Cardiac fibroblast (primary cell): ENCODE measurements around the gene TPP1.

Source experiments
- DNase-seq, 2 donors: peaks; one replicate each; pipeline versions ENCODE4 v3.0.0 to v3.0.0-alpha.2; 2010; ENCODE audit warnings: low read depth in 2 of 2
- H3K4me3 ChIP-seq, 2 donors: replicated peaks in 1 of 2; 1 replicate in 1 of 2; 2 replicates in 1 of 2; pipeline ENCODE4 v1.5.1; 2011; ENCODE audit warnings: low read depth in 2 of 2, low read length in 2 of 2, mild to moderate bottlenecking in 2 of 2, moderate library complexity in 1 of 2
- TF ChIP-seq, protein P1 (sequence below): IDR thresholded peaks from one replicate; pipeline ENCODE4 v1.5.1; 2011; ENCODE audit warnings: low read depth, mild to moderate bottlenecking, low read length, inconsistent platforms

The TPP1 gene

DNA sequence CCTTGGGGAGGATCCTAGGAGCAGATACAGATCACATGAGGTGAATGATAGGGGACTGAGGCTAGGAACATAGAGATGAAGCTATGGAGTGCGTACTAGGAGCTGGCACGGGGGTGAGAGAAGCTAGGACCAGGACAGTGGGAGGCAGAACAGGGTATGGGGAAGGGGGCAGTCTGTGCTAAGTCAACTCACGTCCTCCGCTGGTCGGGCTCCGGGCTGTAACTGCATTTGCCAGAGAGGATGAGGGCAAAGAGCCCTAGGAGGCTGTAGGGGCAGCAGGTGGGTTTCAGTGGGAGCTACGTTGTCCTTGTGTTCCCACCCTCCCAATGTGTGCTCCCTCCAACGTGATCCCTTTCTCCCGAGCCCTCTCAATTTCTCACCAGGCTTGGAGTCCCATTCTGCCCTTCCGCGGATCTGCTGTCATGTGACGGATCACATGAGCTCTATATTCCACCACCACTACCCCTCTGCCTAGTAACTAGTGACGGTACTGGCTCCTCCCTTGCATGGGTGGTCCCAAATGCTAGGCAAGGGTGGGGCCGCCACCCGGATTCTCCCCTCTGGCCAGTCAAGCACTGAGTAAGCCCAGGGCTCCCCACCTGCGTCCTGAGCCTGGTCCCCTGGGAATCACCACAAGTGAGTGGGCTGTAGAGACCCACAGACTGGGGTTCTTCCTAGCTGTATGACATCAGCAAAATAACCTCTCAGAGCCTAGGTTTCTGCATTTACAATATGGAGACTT is at the start of gene TPP1:
TSS of gene TPP1 (minus strand) at position 419 of the 742 bp plus-strand sequence. CDS start at position 397, 22 bp downstream.
- peak within 1 kb of the TSS; percentile 74 to 86 for H3K4me3 ChIP-seq
- peak; percentile 96 for DNase-seq
- TF ChIP-seq, protein P1, sequence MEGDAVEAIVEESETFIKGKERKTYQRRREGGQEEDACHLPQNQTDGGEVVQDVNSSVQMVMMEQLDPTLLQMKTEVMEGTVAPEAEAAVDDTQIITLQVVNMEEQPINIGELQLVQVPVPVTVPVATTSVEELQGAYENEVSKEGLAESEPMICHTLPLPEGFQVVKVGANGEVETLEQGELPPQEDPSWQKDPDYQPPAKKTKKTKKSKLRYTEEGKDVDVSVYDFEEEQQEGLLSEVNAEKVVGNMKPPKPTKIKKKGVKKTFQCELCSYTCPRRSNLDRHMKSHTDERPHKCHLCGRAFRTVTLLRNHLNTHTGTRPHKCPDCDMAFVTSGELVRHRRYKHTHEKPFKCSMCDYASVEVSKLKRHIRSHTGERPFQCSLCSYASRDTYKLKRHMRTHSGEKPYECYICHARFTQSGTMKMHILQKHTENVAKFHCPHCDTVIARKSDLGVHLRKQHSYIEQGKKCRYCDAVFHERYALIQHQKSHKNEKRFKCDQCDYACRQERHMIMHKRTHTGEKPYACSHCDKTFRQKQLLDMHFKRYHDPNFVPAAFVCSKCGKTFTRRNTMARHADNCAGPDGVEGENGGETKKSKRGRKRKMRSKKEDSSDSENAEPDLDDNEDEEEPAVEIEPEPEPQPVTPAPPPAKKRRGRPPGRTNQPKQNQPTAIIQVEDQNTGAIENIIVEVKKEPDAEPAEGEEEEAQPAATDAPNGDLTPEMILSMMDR = no peak

DNA sequence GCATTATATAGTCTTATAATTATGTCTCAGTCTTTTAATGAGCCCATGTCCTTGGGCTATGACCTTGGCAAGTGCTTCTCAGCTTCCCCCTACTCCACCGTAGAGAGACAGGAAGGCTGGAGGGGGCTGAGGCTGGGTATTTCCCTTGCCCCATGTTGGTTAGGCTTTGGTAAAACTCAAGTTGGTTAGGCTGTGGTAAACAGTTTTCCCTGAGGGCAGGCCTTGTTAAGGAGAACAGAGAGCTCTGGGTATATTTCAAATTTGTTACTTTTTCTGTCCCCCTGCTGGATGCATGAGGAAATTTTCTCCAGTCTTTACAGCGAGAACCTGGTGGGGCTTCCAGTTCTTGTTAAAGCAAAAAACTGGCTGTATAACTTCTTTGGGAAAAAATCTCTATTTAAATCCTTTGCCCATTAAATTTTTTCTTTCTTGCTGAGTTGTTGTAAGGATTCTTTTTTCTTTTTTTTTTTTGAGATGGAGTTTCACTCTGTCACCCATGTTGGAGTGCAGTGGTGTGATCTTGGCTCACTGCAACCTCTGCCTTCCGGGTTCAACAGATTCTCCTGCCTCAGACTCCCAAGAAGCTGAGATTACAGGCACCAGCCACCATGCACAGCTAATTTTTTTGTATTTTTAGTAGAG is 48.6 kb upstream of the TPP1 start:
- no peak overlapping the region for H3K4me3 ChIP-seq
- DNase-seq = peak; percentile 59 to 61
- TF ChIP-seq, protein P1 = peak; percentile 53

DNA sequence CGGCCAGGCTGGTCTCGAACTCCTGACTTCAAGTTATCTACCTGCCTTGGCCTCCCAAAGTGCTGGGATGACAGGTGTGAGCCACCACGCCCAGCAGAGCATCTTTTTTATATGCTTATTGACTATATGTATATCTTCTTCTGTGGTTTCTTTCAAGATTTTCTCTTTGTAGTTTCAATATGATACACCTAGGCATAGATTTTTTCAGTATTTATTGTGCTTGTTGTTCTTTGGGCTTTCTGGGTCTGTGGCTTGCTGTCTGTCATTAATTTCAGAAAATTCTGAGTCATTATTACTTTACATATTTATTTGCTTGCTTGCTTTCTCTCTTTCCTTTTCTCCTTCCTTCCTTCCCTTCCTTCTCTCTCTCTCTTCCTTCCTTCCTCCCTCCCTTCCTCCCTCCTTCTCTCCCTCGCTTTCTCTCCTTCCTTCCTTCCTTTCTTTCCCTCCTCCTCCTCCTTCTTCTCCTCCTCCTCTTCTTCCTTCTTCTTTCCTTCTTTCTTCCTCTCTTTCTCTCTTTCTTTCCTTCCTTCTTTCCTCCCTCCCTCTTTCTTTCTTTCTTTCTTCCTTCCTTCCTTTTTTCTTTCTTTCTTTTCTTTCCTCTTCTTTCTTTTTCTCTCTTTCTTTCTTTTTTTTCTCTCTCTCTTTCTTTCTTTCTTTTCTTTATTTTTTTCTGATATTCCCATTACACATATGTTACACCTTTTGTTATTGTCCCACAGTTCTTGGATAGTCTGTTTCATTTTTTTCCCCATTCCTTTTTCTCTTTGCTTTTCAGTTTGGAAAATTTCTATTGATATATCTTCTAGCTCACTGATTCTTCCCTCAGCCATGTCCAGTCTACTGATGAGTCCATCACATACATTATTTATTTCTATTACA is 47.3 kb upstream of the TPP1 start:
- no peak overlapping the region for H3K4me3 ChIP-seq
- TF ChIP-seq, protein P1 = no peak
- DNase-seq = no peak

DNA sequence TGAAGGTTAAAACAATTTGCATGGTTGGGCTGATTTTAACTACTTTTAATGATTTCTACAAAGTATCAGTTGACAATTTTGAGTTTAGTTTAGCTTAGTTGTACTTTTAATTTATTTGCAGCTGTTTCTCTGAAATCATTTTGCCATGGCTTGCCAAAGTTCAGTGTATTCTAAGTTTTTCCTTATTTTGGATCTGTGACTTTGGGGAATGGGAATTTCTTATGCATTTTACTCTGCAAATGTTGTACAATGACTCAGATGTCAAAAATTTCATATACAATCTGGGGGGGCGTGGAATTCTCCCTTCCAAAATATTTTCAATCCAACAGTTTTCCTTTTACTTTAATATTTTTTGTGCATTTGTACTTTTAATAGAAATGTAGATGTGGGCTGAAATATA is 45.3 kb upstream of the TPP1 start:
- H3K4me3 ChIP-seq = no peak overlapping the region
- no peak for DNase-seq
- TF ChIP-seq, protein P1 = no peak

DNA sequence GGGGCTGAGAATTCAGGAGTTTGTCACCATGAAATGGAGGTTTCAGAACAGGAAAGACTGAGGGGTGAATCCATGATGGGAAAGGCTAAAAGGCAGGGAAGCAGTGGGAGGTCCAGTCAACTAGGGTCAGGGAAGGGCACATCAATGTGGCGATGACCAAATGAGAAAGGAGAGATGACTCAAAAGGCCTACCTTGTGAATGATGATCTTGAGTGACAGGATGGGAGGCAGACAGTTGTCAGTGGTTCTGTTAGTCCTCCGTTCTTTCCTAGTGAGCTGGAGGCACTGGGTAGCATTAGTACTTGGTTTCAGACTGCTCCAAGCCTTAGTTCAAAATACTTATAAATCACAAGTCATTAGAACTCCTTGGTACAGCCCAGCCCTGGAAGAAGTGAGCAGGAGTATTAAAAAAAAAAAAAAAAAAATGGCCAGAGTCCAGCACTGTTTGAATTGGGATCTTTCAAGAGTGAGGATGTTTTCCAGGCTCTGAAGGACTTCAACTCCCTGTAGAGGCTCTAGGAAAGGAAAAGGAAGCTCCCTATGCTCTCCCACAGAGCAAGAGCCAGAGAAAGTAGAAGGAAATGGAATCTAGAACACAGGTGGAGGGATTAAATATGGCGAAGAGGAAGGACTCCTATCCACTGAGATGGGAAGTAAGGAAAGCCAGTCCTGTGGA is 44.7 kb upstream of the TPP1 start:
- TF ChIP-seq, protein P1 = no peak
- H3K4me3 ChIP-seq = no peak overlapping the region
- no peak for DNase-seq

DNA sequence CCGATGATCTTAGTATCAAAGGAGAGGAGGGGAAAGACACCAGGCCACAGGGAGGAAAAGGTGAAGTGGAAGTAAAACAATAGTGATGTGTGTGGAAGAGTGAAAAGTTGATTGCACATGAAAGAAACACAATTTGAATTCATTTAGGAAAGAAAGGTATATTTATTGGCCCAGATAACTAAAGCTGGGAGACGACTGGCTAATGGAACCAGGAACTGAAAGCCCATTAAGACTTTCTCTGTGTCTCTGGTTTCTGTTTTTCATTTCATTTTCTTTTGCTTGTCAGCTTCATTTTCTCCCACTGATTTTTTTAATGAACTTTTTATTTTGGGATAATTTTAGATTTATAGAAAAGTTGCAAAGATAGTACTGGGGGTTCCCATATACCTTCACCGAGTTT is 41.5 kb upstream of the TPP1 start:
- TF ChIP-seq, protein P1 = no peak
- DNase-seq = no peak
- H3K4me3 ChIP-seq = no peak overlapping the region
